Adrenal gland (tissue), 5 donors: ENCODE results near the gene EHHADH.

Experiments used
- POLR2A ChIP-seq, 2 donors: fragments of 450-650 bp; IDR thresholded peaks; one replicate each; pipeline ENCODE4 v1.6.1; 2017; ENCODE audit warnings: antibody characterized with exemption in 2 of 2, mild to moderate bottlenecking in 2 of 2, moderate library complexity in 1 of 2
- TF ChIP-seq, protein P1 (sequence below), 6 experiments: fragments of 450-650 bp in 4 of 6; fragments of 200-600 bp in 2 of 6; sonication (generic) in 1 of 6; IDR thresholded peaks; 1 replicate in 5 of 6; 2 replicates in 1 of 6; pipeline versions ENCODE4 v1.5.1 to v1.8.0; 2016 to 2021; ENCODE audit warnings: antibody characterized with exemption in 6 of 6, mild to moderate bottlenecking in 2 of 6, moderate library complexity in 1 of 6
- donor health status: DM: no; HTN: no; CAD: no.

- TF ChIP-seq, protein P1, sequence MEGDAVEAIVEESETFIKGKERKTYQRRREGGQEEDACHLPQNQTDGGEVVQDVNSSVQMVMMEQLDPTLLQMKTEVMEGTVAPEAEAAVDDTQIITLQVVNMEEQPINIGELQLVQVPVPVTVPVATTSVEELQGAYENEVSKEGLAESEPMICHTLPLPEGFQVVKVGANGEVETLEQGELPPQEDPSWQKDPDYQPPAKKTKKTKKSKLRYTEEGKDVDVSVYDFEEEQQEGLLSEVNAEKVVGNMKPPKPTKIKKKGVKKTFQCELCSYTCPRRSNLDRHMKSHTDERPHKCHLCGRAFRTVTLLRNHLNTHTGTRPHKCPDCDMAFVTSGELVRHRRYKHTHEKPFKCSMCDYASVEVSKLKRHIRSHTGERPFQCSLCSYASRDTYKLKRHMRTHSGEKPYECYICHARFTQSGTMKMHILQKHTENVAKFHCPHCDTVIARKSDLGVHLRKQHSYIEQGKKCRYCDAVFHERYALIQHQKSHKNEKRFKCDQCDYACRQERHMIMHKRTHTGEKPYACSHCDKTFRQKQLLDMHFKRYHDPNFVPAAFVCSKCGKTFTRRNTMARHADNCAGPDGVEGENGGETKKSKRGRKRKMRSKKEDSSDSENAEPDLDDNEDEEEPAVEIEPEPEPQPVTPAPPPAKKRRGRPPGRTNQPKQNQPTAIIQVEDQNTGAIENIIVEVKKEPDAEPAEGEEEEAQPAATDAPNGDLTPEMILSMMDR (IDR thresholded peaks at IDR 0.05), result no peak
- no peak for TF ChIP-seq POLR2A (IDR thresholded peaks at IDR 0.05)
Measured at GRCh38 chr3:185207481-185207880, 46.4 kb downstream of the EHHADH start.
